H9 (cell line): ENCODE results near the gene TSNAXIP1. TPM values are rescaled to one million over a fixed set of nuclear protein-coding genes. Genes with fewer than 3 reads are reported as not detected.
A peak's percentile ranks its signal among the peaks of the same experiment; 100 is the strongest.

Experiments used
- DNase-seq: peaks from one replicate; pipeline ENCODE4 v3.0.0-alpha.2; 2017
- H2AFZ ChIP-seq: one replicate; pipeline ENCODE4 v1.6.1; 2013; ENCODE audit warnings: mild to moderate bottlenecking, low read length, control low read depth, moderate library complexity
- H2AK5ac ChIP-seq: 2 replicates; pipeline ENCODE4 v1.6.1; 2013; ENCODE audit warnings: low read length, control low read depth, mixed read lengths; ENCODE audit not compliant: insufficient read length
- H2BK120ac ChIP-seq: one replicate; pipeline ENCODE4 v1.6.1; 2013; ENCODE audit warnings: low read depth, mild to moderate bottlenecking, low read length, control low read depth, inconsistent platforms; ENCODE audit not compliant: poor library complexity, severe bottlenecking
- H2BK12ac ChIP-seq: 2 replicates; pipeline ENCODE4 v1.6.1; 2013; ENCODE audit warnings: low read length, control low read depth, mixed read lengths, low read depth; ENCODE audit not compliant: insufficient read length
- H2BK15ac ChIP-seq: 2 replicates; pipeline ENCODE4 v1.6.1; 2013; ENCODE audit warnings: low read depth, low read length, control low read depth
- H2BK20ac ChIP-seq: one replicate; pipeline ENCODE4 v1.6.1; 2013; ENCODE audit warnings: low read depth, mild to moderate bottlenecking, low read length, control low read depth, inconsistent platforms; ENCODE audit not compliant: poor library complexity, severe bottlenecking
- H2BK5ac ChIP-seq: 2 replicates; pipeline ENCODE4 v1.6.1; 2013; ENCODE audit warnings: low read length, control low read depth, mixed read lengths; ENCODE audit not compliant: insufficient read length
- H3K14ac ChIP-seq: 2 replicates; pipeline ENCODE4 v1.6.1; 2013; ENCODE audit warnings: low read length, control low read depth; ENCODE audit not compliant: insufficient read depth
- H3K18ac ChIP-seq: 2 replicates; pipeline ENCODE4 v1.6.1; 2013; ENCODE audit warnings: low read depth, mild to moderate bottlenecking, mixed read lengths, low read length, control low read depth; ENCODE audit not compliant: insufficient read length
- H3K23ac ChIP-seq: 2 replicates; pipeline ENCODE4 v1.6.1; 2013; ENCODE audit warnings: low read length, control low read depth, mixed read lengths, low read depth; ENCODE audit not compliant: insufficient read length
- H3K23me2 ChIP-seq: 2 replicates; pipeline ENCODE4 v1.6.1; 2013; ENCODE audit warnings: low read depth, mild to moderate bottlenecking, mixed read lengths, low read length, control low read depth; ENCODE audit not compliant: insufficient read length, poor library complexity, severe bottlenecking
- H3K27ac ChIP-seq: 2 replicates; pipeline ENCODE4 v1.5.1; 2013; ENCODE audit warnings: low read length, control low read depth, mixed read lengths, low read depth; ENCODE audit not compliant: insufficient read length
- H3K27me3 ChIP-seq: 2 replicates; pipeline ENCODE4 v1.6.1; 2013; ENCODE audit warnings: low read length, control low read depth, inconsistent platforms; ENCODE audit not compliant: insufficient read depth
- H3K4ac ChIP-seq: 2 replicates; pipeline ENCODE4 v1.6.1; 2013; ENCODE audit warnings: low read depth, mild to moderate bottlenecking, control low read depth, inconsistent platforms, low read length, moderate library complexity
- H3K4me1 ChIP-seq: 2 replicates; pipeline ENCODE4 v1.6.1; 2013; ENCODE audit warnings: low read length, control low read depth, inconsistent platforms; ENCODE audit not compliant: insufficient read depth
- H3K4me2 ChIP-seq: 2 replicates; pipeline ENCODE4 v1.6.1; 2013; ENCODE audit warnings: low read length, control low read depth, mixed read lengths; ENCODE audit not compliant: insufficient read length, insufficient read depth
- H3K56ac ChIP-seq: 2 replicates; pipeline ENCODE4 v1.6.1; 2013; ENCODE audit warnings: low read depth, mild to moderate bottlenecking, mixed read lengths, low read length, control low read depth; ENCODE audit not compliant: insufficient read length
- H3K79me1 ChIP-seq: 2 replicates; pipeline ENCODE4 v1.6.1; 2013; ENCODE audit warnings: low read depth, mild to moderate bottlenecking, moderate library complexity, low read length, control low read depth, inconsistent platforms; ENCODE audit not compliant: insufficient read depth, poor library complexity, severe bottlenecking
- H3K79me2 ChIP-seq: 2 replicates; pipeline ENCODE4 v1.6.1; 2013; ENCODE audit warnings: low read length, control low read depth, inconsistent platforms; ENCODE audit not compliant: insufficient read depth
- H3K9ac ChIP-seq: 2 replicates; pipeline ENCODE4 v1.6.1; 2013; ENCODE audit warnings: low read length, control low read depth, mixed read lengths; ENCODE audit not compliant: insufficient read length; ENCODE audit errors: extremely low read depth
- H3K9me3 ChIP-seq: one replicate; pipeline ENCODE4 v1.6.1; 2013; ENCODE audit warnings: low read depth, low read length, inconsistent platforms; ENCODE audit not compliant: control insufficient read depth
- H3T11ph ChIP-seq: one replicate; pipeline ENCODE4 v1.6.1; 2013; ENCODE audit warnings: mild to moderate bottlenecking, low read length, control low read depth, inconsistent platforms
- H4K20me1 ChIP-seq: one replicate; pipeline ENCODE4 v1.6.1; 2013; ENCODE audit not compliant: control insufficient read depth, insufficient read length, insufficient read depth
- H4K5ac ChIP-seq: 2 replicates; pipeline ENCODE4 v1.6.1; 2013; ENCODE audit warnings: low read depth, mild to moderate bottlenecking, mixed read lengths, low read length, control low read depth; ENCODE audit not compliant: insufficient read length
- H4K8ac ChIP-seq: replicated peaks from 2 replicates; pipeline ENCODE4 v1.6.1; 2013; ENCODE audit warnings: low read length, control low read depth, mixed read lengths, low read depth; ENCODE audit not compliant: insufficient read length
- H4K91ac ChIP-seq: 2 replicates; pipeline ENCODE4 v1.6.1; 2013; ENCODE audit warnings: low read depth, mild to moderate bottlenecking, moderate library complexity, mixed read lengths, low read length, control low read depth; ENCODE audit not compliant: insufficient read length
- H3K27ac Mint-ChIP-seq, 3 experiments: 2 replicates in 2 of 3; 3 replicates in 1 of 3; pipeline ENCODE4 v1.8.0; 2020 to 2021; ENCODE audit warnings: mixed read lengths in 3 of 3, mild to moderate bottlenecking in 1 of 3, moderate library complexity in 1 of 3
- H3K27me3 Mint-ChIP-seq: 2 replicates; pipeline ENCODE4 v1.8.0; 2021; ENCODE audit warnings: low read depth, mild to moderate bottlenecking, moderate library complexity, mixed read lengths
- H3K36me3 Mint-ChIP-seq, 3 experiments: 2 replicates in 2 of 3; 3 replicates in 1 of 3; pipeline ENCODE4 v1.8.0; 2020 to 2021; ENCODE audit warnings: low read depth in 3 of 3, mixed read lengths in 3 of 3; ENCODE audit not compliant: insufficient read depth in 1 of 3
- H3K4me1 Mint-ChIP-seq, 2 experiments: 2 replicates each; pipeline ENCODE4 v1.8.0; 2020; ENCODE audit warnings: mixed read lengths in 2 of 2
- H3K4me3 Mint-ChIP-seq, 2 experiments: 2 replicates in 1 of 2; 3 replicates in 1 of 2; pipeline ENCODE4 v1.8.0; 2020 to 2021; ENCODE audit warnings: mild to moderate bottlenecking in 2 of 2, mixed read lengths in 2 of 2, moderate library complexity in 1 of 2
- H3K9me3 Mint-ChIP-seq, 2 experiments: 2 replicates in 1 of 2; 3 replicates in 1 of 2; pipeline ENCODE4 v1.8.0; 2020; ENCODE audit warnings: mild to moderate bottlenecking in 2 of 2, mixed read lengths in 2 of 2, moderate library complexity in 1 of 2
- CTCF ChIP-seq: fragments of 200-600 bp; sonication (generic); conservative IDR thresholded peaks from 3 replicates; pipeline ENCODE4 v1.8.0; 2021; ENCODE audit warnings: antibody characterized with exemption, mild to moderate bottlenecking
- WGBS: extraction: QIAGEN DNeasy Blood & Tissue Kit; methylation state at CpG from one replicate; pipeline ENCODE4 v1.1.7; 2013; ENCODE audit warnings: missing lambda C conversion rate, low lambda C conversion rate, mixed read lengths; ENCODE audit not compliant: insufficient read length; ENCODE audit errors: extremely low coverage; 5-methylcytosine and 5-hydroxymethylcytosine counted together
- total RNA-seq: library from RNA; stranded (reverse); gene quantifications from 2 replicates; pipeline ENCODE4 v1.2.1, GENCODE V29; 2021

TSNAXIP1 gene
- total RNA-seq, 1 experiment from 2014 or later = 1.3 TPM

DNA sequence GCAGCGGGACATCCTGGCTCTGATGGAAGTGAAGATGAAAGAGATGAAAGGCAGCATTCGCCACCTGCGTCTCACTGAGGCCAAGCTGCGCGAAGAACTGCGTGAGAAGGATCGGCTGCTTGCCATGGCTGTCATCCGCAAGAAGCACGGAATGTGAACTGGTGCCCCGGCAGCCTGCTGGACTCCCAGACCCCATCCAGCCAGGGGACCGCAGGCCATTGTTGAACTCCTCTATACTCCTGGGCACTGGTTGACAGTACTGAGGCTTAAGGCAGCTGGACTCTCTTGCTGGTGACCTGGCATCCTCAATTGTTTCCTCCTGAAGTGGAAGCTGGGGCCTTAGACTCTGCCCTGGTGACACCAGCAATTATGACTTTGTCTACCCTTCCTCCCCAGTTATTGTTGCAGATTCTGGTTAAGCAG, 36.7 kb downstream of the TSNAXIP1 start:
- peak overlapping the region; percentile 25 for H3K9ac ChIP-seq
- peaks cover 14% of the 10 kb centered on the region for H3K23me2 ChIP-seq
- H2BK20ac ChIP-seq = no peak overlapping the region
- no peak overlapping the region for H3K4ac ChIP-seq
- peaks cover 10% of the 10 kb centered on the region; the same call in 1 of the 2 replicates for H3K79me2 ChIP-seq
- H3K9me3 Mint-ChIP-seq = no peaks in the 10 kb centered on the region
- H3K56ac ChIP-seq = no peak overlapping the region
- no peak overlapping the region for H2BK12ac ChIP-seq
- peaks cover 0 to 10% (median 4%) of the 10 kb centered on the region in 3 experiments; a peak in 4 of 7 replicates for H3K36me3 Mint-ChIP-seq
- H4K5ac ChIP-seq = no peak overlapping the region
- TF ChIP-seq CTCF = no peak
- peaks cover 10% of the 10 kb centered on the region; the same call in 1 of the 2 replicates for H3K4me1 ChIP-seq
- no peak overlapping the region for H2AK5ac ChIP-seq
- H3K9me3 ChIP-seq = no peaks in the 10 kb centered on the region
- H2AFZ ChIP-seq = no peak overlapping the region
- H2BK5ac ChIP-seq = no peak overlapping the region
- H3K27ac Mint-ChIP-seq = peak overlapping the region in 1 of 3 experiments; percentile 92; a peak in 2 of 7 replicates
- peaks cover 41 to 49% of the 10 kb centered on the region in 2 experiments for H3K4me1 Mint-ChIP-seq
- no peak overlapping the region for H3K23ac ChIP-seq
- H3K4me3 Mint-ChIP-seq = peak overlapping the region; percentile 90 to 92
- no peak overlapping the region for H3K18ac ChIP-seq
- H3K14ac ChIP-seq = no peak overlapping the region
- no peak overlapping the region for H3T11ph ChIP-seq
- WGBS = no CpG with 5 or more reads among the region's 11 CpGs
- H3K27me3 Mint-ChIP-seq = no peaks in the 10 kb centered on the region
- no peak for DNase-seq
- H4K20me1 ChIP-seq = no peaks in the 10 kb centered on the region
- H3K27me3 ChIP-seq = no peaks in the 10 kb centered on the region
- H2BK120ac ChIP-seq = no peak overlapping the region
- peak overlapping the region; percentile 85 for H3K4me2 ChIP-seq
- no peak overlapping the region for H4K8ac ChIP-seq
- no peak overlapping the region for H3K27ac ChIP-seq
- H3K79me1 ChIP-seq = no peaks in the 10 kb centered on the region
- H4K91ac ChIP-seq = no peak overlapping the region
- H2BK15ac ChIP-seq = no peak overlapping the region
